ENCODE measurements around the gene PDZRN3. TPM values are rescaled to one million over a fixed set of nuclear protein-coding genes. Genes with fewer than 3 reads are reported as not detected.
A peak's percentile ranks its signal among the peaks of the same experiment; 100 is the strongest.

The PDZRN3 gene
- total RNA-seq, 1 experiment from 2014 or later, result 17.5 TPM

DNA sequence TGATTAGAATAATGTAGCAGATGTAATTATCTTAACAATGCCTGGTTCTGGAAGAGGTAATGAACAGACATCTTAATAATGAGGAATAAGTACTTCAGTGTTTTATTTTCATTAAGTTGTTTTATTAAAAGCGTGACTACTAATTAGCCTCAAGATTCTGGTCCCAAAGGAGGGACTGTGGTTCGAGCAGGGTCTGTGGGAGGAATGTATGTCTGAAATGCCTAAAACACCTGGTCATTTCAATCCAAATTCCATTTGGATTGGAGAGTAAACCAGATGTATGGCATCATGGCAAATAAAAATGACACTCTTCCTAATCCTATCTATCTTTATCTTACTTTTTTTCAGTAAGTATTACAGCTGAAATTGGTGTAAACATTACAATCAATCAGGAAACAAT lies 243.2 kb downstream of the PDZRN3 start:
- Histone ChIP-seq H3K27ac (ENCODE audit: low read length) (no peak overlapping the region), H3K9ac (ENCODE audit: low read length) (no peak overlapping the region), H3K9me2 (replicated peaks; ENCODE audit: insufficient read depth, low read length) (no peaks in the 10 kb centered on the region), H3K36me3 (ENCODE audit: insufficient read depth, low read length) (no peaks in the 10 kb centered on the region), H3K4me3 (ENCODE audit: low read length) (no peak overlapping the region), H3K27me3 (ENCODE audit: low read length) (no peaks in the 10 kb centered on the region), H3K4me2 (ENCODE audit: low read depth, low read length, poor library complexity, severe bottlenecking) (no peak overlapping the region), H3K79me2 (ENCODE audit: low read length) (no peaks in the 10 kb centered on the region), H4K20me1 (ENCODE audit: insufficient read depth, low read depth, low read length) (no peaks in the 10 kb centered on the region), H3K9me3 (ENCODE audit: low read length) (no peaks in the 10 kb centered on the region), H3K4me1 (ENCODE audit: low read length) (peaks cover 10% of the 10 kb centered on the region), H2AFZ (ENCODE audit: low read length) (no peak overlapping the region)
- DNase-seq, result no peak

DNA sequence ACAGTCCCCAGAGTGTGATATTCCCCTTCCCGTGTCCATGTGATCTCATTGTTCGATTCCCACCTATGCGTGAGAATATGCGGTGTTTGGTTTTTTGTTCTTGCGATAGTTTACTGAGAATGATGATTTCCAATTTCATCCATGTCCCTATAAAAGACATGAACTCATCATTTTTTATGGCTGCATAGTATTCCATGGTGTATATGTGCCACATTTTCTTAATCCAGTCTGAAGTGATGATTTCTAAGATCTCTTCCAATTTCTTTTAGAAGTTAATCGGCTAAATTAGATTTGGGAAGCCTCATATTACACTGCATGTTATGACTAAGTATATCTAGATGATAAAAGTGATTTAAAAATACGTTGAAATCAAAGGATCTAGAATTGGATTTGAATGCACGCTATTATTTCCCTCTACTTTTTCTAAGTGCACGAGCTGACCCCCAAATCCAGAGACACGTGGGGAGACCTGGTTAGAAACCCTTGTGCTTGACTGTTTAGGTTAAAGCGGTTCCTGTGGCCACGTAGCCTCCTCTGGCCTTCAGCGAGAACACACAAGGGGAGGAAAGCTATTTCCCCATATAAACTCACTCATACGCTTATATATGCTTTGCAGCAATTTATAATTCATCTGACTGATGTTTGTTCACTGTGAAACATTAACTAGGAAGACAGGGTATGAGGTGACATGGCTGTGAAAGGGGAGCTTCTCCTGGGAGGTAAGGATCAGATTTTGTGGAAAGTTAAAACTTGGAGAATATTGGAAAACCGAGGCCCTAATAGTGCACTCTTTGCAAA lies 243.8 kb downstream of the PDZRN3 start:
- H3K27ac ChIP-seq (ENCODE audit: low read length), result no peak overlapping the region
- peaks cover 10% of the 10 kb centered on the region for H3K4me1 ChIP-seq (ENCODE audit: low read length)
- no peaks in the 10 kb centered on the region for H3K36me3 ChIP-seq (ENCODE audit: insufficient read depth, low read length)
- no peaks in the 10 kb centered on the region for H3K9me2 ChIP-seq (replicated peaks; ENCODE audit: insufficient read depth, low read length)
- no peaks in the 10 kb centered on the region for H4K20me1 ChIP-seq (ENCODE audit: insufficient read depth, low read depth, low read length)
- DNase-seq, result no peak
- H3K79me2 ChIP-seq (ENCODE audit: low read length), result no peaks in the 10 kb centered on the region
- no peaks in the 10 kb centered on the region for H3K27me3 ChIP-seq (ENCODE audit: low read length)
- H3K4me2 ChIP-seq (ENCODE audit: low read depth, low read length, poor library complexity, severe bottlenecking), result no peak overlapping the region
- H3K9me3 ChIP-seq (ENCODE audit: low read length), result no peaks in the 10 kb centered on the region
- H2AFZ ChIP-seq (ENCODE audit: low read length), result no peak overlapping the region
- H3K4me3 ChIP-seq (ENCODE audit: low read length), result no peak overlapping the region
- no peak overlapping the region for H3K9ac ChIP-seq (ENCODE audit: low read length)

DNA sequence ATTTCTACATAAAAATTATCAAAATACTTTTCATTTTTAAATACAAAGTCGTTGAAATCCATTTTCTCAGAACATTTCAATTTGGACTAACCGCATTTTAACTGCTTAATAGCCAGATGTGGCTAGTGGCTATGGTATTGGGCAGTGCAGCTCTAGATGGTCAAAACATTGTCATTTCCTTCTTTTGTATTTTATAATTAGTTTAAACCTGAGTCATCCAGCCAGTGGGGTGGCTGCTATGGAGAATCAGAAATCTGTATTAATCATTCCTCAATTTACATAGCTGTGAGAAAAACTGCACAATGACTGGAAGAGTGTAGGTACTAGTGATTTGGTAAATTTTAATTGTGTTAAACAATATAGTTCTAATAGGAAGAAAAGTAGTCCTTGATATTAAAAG lies 245.3 kb downstream of the PDZRN3 start:
- Histone ChIP-seq H3K9ac (ENCODE audit: low read length) (no peak overlapping the region), H3K4me2 (ENCODE audit: low read depth, low read length, poor library complexity, severe bottlenecking) (no peak overlapping the region), H3K9me2 (replicated peaks; ENCODE audit: insufficient read depth, low read length) (no peaks in the 10 kb centered on the region), H2AFZ (ENCODE audit: low read length) (no peak overlapping the region), H3K4me3 (ENCODE audit: low read length) (no peak overlapping the region), H3K27ac (ENCODE audit: low read length) (no peak overlapping the region), H3K27me3 (ENCODE audit: low read length) (no peaks in the 10 kb centered on the region), H4K20me1 (ENCODE audit: insufficient read depth, low read depth, low read length) (no peaks in the 10 kb centered on the region), H3K36me3 (ENCODE audit: insufficient read depth, low read length) (no peaks in the 10 kb centered on the region), H3K79me2 (ENCODE audit: low read length) (no peaks in the 10 kb centered on the region), H3K9me3 (ENCODE audit: low read length) (no peaks in the 10 kb centered on the region), H3K4me1 (ENCODE audit: low read length) (peaks cover 10% of the 10 kb centered on the region)
- DNase-seq, result peak; percentile 38

DNA sequence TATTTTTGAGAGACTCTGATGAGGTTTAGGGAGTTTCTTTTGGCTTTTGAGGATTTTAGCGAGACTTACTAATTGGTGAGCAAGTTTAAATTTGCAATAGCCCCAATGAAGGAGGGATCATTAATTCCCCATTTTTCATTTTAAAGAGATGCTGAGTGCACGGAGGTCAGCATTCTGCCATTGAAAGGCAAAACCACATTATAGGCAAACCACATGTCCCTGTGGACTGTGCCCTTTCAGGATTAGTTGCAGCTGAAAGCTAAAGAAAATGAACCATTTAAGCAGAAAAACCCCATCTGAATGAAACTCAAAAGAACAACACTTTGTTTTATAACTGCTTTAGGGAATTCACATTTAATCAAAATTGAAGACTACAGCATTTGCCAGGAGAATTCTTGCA lies 246.5 kb downstream of the PDZRN3 start:
- Histone ChIP-seq H3K4me2 (ENCODE audit: low read depth, low read length, poor library complexity, severe bottlenecking) (peak overlapping the region; percentile 14), H3K4me1 (ENCODE audit: low read length) (peaks cover 10% of the 10 kb centered on the region), H3K27me3 (ENCODE audit: low read length) (no peaks in the 10 kb centered on the region), H3K36me3 (ENCODE audit: insufficient read depth, low read length) (no peaks in the 10 kb centered on the region), H3K9me2 (replicated peaks; ENCODE audit: insufficient read depth, low read length) (no peaks in the 10 kb centered on the region), H3K9ac (ENCODE audit: low read length) (no peak overlapping the region), H3K79me2 (ENCODE audit: low read length) (no peaks in the 10 kb centered on the region), H2AFZ (ENCODE audit: low read length) (no peak overlapping the region), H3K9me3 (ENCODE audit: low read length) (no peaks in the 10 kb centered on the region), H4K20me1 (ENCODE audit: insufficient read depth, low read depth, low read length) (no peaks in the 10 kb centered on the region), H3K27ac (ENCODE audit: low read length) (no peak overlapping the region), H3K4me3 (ENCODE audit: low read length) (no peak overlapping the region)
- DNase-seq, result no peak

DNA sequence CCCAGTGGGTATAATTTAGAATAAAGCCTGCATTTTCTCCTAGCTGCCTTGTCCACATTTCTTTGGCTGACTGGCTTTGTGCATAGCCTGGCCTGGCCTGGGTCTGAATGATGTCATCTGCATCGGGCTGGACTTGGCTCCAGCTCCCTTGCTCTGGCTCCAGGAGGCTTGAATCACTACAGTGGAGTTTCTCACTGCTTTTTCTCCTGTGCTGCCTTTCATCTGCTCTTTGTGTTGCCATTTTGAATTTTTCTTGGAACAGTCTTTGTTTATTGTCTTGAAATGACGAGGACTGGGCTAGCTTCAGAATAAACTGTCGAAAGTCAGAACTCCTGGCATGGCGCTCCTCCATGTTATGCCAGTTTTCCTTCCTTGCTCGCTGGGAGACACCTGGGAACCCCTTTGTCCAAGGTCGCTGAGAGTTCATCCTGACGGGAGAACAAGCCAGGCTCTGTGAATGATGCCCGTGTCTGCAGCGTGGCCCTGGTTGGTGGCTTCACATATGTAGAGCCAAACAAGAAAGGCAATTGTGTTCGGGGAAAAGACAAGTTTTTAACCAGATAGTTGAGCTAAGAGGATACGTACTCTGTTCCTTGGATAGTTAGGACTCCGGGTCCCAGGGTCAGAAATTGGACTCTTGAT lies 258.9 kb downstream of the PDZRN3 start:
- no peaks in the 10 kb centered on the region for H3K9me2 ChIP-seq (replicated peaks; ENCODE audit: insufficient read depth, low read length)
- H3K4me2 ChIP-seq (ENCODE audit: low read depth, low read length, poor library complexity, severe bottlenecking), result no peak overlapping the region
- no peak for DNase-seq
- H3K79me2 ChIP-seq (ENCODE audit: low read length), result no peaks in the 10 kb centered on the region
- no peaks in the 10 kb centered on the region for H3K4me1 ChIP-seq (ENCODE audit: low read length)
- no peak overlapping the region for H3K27ac ChIP-seq (ENCODE audit: low read length)
- H3K27me3 ChIP-seq (ENCODE audit: low read length), result no peaks in the 10 kb centered on the region
- no peaks in the 10 kb centered on the region for H3K36me3 ChIP-seq (ENCODE audit: insufficient read depth, low read length)
- H2AFZ ChIP-seq (ENCODE audit: low read length), result no peak overlapping the region
- no peaks in the 10 kb centered on the region for H3K9me3 ChIP-seq (ENCODE audit: low read length)
- H3K9ac ChIP-seq (ENCODE audit: low read length), result no peak overlapping the region
- no peaks in the 10 kb centered on the region for H4K20me1 ChIP-seq (ENCODE audit: insufficient read depth, low read depth, low read length)
- no peak overlapping the region for H3K4me3 ChIP-seq (ENCODE audit: low read length)

DNA sequence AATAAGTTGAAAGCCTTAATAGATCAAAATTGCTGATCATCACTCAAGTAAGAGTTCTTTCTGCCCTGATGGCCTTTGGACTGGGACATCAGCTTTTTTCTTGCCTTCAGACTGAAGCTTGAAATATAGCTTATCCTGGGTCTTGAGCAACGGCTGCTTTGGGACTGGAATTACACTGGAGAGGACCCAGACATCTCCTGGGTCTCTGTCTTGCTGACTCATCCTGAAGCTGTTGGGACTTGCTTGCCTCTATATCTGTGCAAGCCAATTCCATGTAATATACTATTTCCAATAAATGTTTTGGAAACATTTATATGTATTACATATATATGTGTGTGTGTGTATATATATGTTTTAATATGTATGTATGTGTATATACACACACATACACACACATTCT lies 260.2 kb downstream of the PDZRN3 start:
- H3K9me3 ChIP-seq (ENCODE audit: low read length), result no peaks in the 10 kb centered on the region
- H4K20me1 ChIP-seq (ENCODE audit: insufficient read depth, low read depth, low read length), result no peaks in the 10 kb centered on the region
- no peaks in the 10 kb centered on the region for H3K36me3 ChIP-seq (ENCODE audit: insufficient read depth, low read length)
- no peaks in the 10 kb centered on the region for H3K4me1 ChIP-seq (ENCODE audit: low read length)
- H3K9me2 ChIP-seq (replicated peaks; ENCODE audit: insufficient read depth, low read length), result no peaks in the 10 kb centered on the region
- H3K79me2 ChIP-seq (ENCODE audit: low read length), result no peaks in the 10 kb centered on the region
- DNase-seq, result no peak
- H3K27ac ChIP-seq (ENCODE audit: low read length), result no peak overlapping the region
- no peak overlapping the region for H3K4me3 ChIP-seq (ENCODE audit: low read length)
- H3K9ac ChIP-seq (ENCODE audit: low read length), result no peak overlapping the region
- no peak overlapping the region for H2AFZ ChIP-seq (ENCODE audit: low read length)
- H3K4me2 ChIP-seq (ENCODE audit: low read depth, low read length, poor library complexity, severe bottlenecking), result no peak overlapping the region
- no peaks in the 10 kb centered on the region for H3K27me3 ChIP-seq (ENCODE audit: low read length)

DNA sequence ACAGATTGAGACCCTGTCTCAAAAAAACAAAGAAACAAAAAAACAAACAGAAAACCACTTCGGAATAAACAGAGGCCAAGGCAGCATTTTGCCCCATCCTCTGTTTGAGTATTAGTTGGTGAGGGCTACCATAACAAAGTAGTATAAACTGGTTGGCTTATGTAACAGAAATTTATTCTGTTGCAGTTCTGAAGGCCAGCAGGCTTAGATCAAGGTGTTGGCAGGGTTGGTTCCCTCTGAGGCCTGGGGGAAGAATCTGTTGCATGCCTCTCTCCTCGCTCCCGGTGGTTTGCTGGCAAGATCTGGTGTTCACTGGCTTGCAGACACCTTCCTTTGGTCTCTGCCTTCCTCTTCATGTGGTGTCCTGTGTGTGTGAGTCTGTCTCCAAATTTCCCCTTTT lies 261.6 kb downstream of the PDZRN3 start:
- H3K4me2 ChIP-seq (ENCODE audit: low read depth, low read length, poor library complexity, severe bottlenecking), result no peak overlapping the region

DNA sequence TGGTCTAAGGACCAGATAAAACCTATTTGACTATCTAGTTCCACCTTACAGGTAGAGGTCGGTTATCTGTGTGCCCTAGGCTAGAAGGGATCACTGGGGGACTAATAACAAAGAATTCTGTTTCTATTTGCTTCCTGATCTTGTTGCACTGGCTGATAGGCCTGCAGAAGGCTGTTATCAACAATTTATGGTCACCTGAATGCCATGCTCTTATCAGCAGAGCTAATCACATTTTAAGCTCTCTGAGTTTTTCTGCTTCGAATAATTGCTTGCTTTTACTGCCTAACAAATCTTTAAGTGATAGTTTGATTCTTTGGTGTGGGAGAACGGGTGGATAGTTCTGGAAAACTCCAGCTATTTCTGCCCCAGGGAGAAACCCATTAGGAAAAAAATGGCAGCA lies 263.1 kb downstream of the PDZRN3 start:
- no peaks in the 10 kb centered on the region for H3K9me2 ChIP-seq (replicated peaks; ENCODE audit: insufficient read depth, low read length)
- no peaks in the 10 kb centered on the region for H3K27me3 ChIP-seq (ENCODE audit: low read length)
- H3K36me3 ChIP-seq (ENCODE audit: insufficient read depth, low read length), result no peaks in the 10 kb centered on the region
- no peak for DNase-seq
- H3K79me2 ChIP-seq (ENCODE audit: low read length), result no peaks in the 10 kb centered on the region
- no peak overlapping the region for H3K9ac ChIP-seq (ENCODE audit: low read length)
- H2AFZ ChIP-seq (ENCODE audit: low read length), result no peak overlapping the region
- H3K9me3 ChIP-seq (ENCODE audit: low read length), result no peaks in the 10 kb centered on the region
- no peak overlapping the region for H3K27ac ChIP-seq (ENCODE audit: low read length)
- H3K4me2 ChIP-seq (ENCODE audit: low read depth, low read length, poor library complexity, severe bottlenecking), result no peak overlapping the region
- no peak overlapping the region for H3K4me3 ChIP-seq (ENCODE audit: low read length)
- no peaks in the 10 kb centered on the region for H4K20me1 ChIP-seq (ENCODE audit: insufficient read depth, low read depth, low read length)
- no peaks in the 10 kb centered on the region for H3K4me1 ChIP-seq (ENCODE audit: low read length)

More for the DNA sequence above, 261.6 kb downstream of the PDZRN3 start:
- Histone ChIP-seq H3K9me2 (replicated peaks; ENCODE audit: insufficient read depth, low read length) (no peaks in the 10 kb centered on the region), H3K4me3 (ENCODE audit: low read length) (no peak overlapping the region), H2AFZ (ENCODE audit: low read length) (no peak overlapping the region), H4K20me1 (ENCODE audit: insufficient read depth, low read depth, low read length) (no peaks in the 10 kb centered on the region), H3K4me1 (ENCODE audit: low read length) (no peaks in the 10 kb centered on the region), H3K9ac (ENCODE audit: low read length) (no peak overlapping the region), H3K27me3 (ENCODE audit: low read length) (no peaks in the 10 kb centered on the region), H3K9me3 (ENCODE audit: low read length) (no peaks in the 10 kb centered on the region), H3K36me3 (ENCODE audit: insufficient read depth, low read length) (no peaks in the 10 kb centered on the region), H3K79me2 (ENCODE audit: low read length) (no peaks in the 10 kb centered on the region), H3K27ac (ENCODE audit: low read length) (no peak overlapping the region)
- no peak for DNase-seq

Measured in Karpas-422 (cell line).